Stromal cell of bone marrow (primary cell): ENCODE data around the gene XG.
"Not testable (repeated sequence)": the region's sequence is repeated elsewhere in the genome, so short reads cannot be mapped to it uniquely, and the experiment has no call there.

Experiments
- DNase-seq: peaks from one replicate; pipeline ENCODE4 v3.0.0-alpha.2; 2012; ENCODE audit warnings: low read depth

The XG gene

GRCh38 chrX:2733286-2733685, 18.6 kb upstream of the XG start:
- no peak for DNase-seq

DNA sequence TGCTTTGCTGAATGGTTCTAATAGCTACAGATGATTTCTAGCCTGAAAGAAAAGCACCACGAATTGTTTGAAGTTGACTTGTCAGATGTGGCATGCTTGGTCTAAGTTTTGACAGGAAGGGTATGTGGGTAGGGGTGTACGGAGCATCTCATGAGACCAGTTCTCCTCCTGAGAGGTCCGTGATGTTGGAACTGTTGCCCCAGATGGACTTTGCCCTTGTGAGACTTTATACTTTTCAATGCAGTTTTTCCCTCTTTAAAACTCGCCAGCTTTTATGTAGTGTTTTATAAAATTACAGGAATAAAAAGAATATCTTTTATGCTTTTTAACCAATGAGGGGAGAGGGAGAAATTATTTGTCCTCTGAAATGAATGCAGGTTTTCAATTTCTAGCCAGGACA, 16.6 kb upstream of the XG start:
- no peak for DNase-seq

GRCh38 chrX:2740672-2741071, 11.2 kb upstream of the XG start:
- DNase-seq: no peak

DNA sequence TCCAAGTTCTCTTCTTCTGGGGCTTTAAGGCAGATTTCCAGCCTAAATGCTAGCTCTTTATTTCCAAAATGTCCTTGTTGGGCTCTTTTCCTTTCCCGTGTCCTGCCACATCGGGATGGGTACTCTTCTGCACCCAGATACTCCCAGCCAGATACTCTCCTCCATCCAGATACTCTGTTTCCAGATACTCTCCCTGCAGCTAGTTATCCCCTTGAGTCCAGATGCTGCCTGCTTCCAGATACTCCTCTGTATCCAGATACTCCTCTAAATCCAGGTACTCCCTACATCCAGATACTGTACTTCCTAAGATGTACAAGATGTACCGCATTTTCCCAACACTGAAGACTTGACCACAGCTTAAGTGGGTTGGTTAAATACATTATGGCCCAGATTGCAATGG, 10.5 kb upstream of the XG start:
- no peak for DNase-seq

- DNase-seq: not testable (repeated sequence)
Observed at GRCh38 chrX:2746250-2746649, 5.6 kb upstream of the XG start.

- no peak for DNase-seq
Observed at GRCh38 chrX:2748171-2748814, 3.5 kb upstream of the XG start.

GRCh38 chrX:2748815-2749188, 3.0 kb upstream of the XG start:
- no peak for DNase-seq

- peak; percentile 43 for DNase-seq
Observed at GRCh38 chrX:2751291-2751690, 549 bp upstream of the XG start.

GRCh38 chrX:2752441-2752840, 601 bp downstream of the XG start:
- DNase-seq: not testable (repeated sequence)

DNA sequence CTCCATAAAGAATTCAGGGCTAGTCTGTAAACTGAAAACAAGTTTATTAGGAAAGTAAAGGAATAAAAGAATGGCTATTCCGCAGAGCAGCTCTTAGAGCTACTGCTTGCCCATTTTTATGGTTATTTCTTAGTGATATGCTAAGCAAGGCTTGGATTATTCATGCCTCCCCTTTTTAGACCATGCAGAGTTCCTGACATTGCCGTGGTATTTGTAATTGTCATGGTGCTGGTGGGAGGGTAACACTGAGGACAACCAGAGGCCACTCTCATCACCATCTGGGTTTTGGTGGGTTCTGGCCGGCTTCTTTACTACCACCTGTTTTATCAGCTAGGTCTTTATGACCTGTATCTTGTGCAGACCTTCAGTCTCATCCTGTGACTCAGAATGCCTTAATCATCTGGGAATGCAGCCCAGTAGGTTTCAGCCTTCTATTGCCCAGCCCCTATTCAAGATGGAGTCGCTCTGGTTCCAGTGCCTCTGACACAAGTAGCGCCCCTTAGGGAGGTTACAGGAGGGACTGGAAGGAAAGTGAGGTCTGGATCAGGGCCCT, 3.4 kb downstream of the XG start:
- DNase-seq: not testable (repeated sequence)

DNA sequence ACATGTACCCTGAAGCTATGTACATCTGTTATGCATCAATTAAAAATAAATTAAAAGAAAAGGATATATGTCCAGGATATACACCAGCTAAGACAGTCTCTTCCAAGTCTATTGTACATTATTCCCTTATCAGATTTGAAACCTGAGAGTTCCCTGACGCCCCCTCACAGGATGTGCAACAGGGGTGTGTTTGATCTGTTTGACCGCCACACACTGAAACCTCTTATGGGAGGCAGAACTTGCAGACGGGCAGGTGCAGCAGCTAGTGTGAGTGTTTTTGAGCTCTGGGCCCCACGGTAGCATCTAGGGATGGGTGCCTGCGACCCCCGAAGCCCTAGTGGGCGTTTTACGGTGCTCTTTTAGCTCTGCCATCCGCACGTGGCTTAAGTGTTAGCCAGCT, 4.7 kb downstream of the XG start:
- no peak for DNase-seq

DNA sequence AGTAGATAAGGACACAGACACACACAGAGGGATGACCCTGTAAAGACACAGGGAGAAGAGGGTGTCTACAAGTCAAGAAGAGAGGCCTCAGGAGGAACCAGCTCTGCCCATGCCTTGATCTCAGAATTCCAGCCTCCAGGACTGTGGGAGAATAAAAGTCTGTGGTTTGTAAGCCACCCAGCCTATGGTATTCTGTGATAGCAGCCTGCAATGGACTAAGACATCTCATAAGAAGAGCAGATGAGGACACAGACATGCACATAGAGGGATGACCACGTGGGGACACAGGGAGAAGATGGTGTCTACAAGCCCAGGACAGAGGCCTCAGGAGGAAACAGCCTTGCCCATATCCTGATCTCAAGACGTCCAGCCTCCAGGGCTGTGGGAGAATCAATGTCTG, 9.4 kb downstream of the XG start:
- no peak for DNase-seq

DNA sequence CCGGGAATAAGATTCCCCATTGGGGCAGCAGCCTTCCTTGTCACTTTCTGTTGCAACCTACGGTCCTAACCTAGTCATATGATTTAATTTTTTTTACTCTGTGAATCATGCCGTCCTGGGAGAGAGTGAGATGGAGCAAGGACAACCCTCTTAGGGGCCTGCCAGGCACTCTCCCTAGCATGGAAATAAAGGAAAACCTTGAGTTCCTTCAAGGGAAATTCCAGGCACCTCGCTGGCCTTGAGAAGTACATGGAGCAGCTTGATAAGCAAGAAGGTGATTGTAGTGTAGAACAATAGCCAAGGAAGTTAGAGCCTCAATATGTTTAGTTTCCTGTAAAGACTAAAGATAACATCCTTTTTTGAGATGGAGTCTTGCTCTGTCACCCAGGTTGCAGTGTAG, 10.8 kb downstream of the XG start:
- DNase-seq: not testable (repeated sequence)

GRCh38 chrX:2764766-2765548, 13.1 kb downstream of the XG start:
- not testable (repeated sequence) for DNase-seq

GRCh38 chrX:2765549-2765830, 13.7 kb downstream of the XG start:
- DNase-seq: no peak

- DNase-seq: no peak
Observed at GRCh38 chrX:2766906-2767305, 15.1 kb downstream of the XG start.

- peak; percentile 41 for DNase-seq
Observed at GRCh38 chrX:2767631-2768455, 16.0 kb downstream of the XG start.

GRCh38 chrX:2769615-2770014, 17.8 kb downstream of the XG start:
- DNase-seq: no peak

DNA sequence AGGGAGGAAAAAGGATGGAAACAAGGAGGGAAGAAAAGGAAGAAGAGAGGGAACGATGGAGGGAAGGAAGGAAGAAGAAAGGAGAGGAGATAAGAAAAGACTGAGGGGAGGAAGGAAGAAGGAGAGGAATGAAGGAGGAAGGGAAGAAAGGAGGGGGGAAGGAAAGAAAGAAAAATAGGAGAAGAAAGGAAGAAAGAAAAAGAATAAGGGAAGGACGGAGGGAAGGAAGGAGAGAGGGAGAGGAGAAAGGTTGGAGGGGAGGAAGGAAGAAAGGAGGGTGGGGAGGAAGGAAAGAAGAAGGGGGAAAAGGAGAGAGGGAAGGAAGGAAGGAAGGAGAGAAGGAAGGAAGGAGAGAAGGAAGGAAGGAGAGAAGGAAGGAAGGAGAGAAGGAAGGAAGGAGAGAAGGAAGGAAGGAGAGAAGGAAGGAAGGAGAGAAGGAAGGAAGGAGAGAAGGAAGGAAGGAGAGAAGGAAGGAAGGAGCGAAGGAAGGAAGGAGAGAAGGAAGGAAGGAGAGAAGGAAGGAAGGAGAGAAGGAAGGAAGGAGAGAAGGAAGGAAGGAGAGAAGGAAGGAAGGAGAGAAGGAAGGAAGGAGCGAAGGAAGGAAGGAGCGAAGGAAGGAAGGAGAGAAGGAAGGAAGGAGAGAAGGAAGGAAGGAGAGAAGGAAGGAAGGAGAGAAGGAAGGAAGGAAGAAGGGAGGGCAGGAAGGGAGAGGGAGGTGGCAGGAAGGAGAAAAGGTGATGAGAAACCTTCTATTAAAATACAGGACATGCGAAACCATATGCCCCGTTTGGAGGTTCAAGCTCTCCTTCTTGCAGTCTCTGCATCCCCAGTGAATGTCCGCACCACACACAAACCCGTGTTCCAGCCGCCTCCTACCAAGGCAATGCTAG, 21.6 kb downstream of the XG start:
- DNase-seq: not testable (repeated sequence)

DNA sequence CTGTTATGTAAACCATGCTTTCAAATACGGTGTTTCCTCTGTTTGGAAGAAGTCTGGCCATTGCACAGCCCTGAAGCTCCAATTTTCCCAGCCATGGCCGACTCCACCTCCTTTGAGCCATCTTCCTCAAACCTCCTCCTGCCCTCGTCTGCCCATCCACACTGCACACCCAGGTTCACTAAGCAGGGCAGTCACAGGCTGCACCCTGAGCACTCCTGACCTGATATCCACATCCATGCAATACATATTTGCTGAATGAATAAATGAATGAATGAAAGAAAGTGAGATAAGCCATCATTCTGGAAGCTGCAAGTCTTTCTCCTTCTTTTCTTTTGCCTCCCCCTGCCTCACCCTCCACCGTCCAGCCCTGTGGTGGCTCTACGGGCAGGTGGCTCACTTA, 22.2 kb downstream of the XG start:
- DNase-seq: no peak

- no peak for DNase-seq
Observed at GRCh38 chrX:2774776-2775175, 22.9 kb downstream of the XG start.
